Measurements from ENCODE around the gene PHF13.
"Not testable (repeated sequence)": the region's sequence is repeated elsewhere in the genome, so short reads cannot be mapped to it uniquely, and the experiment has no call there.

PHF13 gene

DNA sequence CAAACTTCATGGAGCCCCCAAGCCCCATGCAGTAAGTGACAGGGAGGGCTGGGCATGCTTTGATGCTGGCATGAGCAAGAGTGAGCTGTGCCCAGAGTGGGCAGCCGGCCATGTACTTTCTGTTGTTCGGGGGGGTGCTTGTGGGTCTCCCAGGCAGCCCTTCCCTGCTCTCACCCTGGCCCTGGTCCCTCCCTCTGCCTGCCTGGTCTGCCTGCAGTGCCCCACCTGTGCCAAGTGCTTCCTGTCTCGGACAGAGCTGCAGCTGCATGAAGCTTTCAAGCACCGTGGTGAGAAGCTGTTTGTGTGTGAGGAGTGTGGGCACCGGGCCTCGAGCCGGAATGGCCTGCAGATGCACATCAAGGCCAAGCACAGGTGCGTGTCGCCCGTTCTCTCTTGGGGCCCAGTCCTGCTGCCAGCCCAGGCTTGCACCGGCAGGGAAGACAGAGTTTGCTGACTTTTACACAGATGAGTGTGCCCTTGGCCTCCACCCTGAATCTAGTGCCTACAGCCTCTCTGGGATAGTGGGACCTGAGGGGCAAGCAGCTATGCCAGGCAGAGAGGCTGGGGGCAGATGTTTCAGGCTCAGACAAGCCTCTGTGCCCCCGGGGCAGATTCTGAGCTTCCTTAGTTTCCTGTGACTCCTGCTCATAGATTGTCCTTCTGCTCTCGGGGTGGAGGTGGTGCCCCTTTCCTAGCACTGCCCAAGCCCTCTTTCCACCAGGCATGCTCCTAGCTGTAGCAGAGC is 26.1 kb upstream of the PHF13 start:
- DNase-seq (ENCODE audit: low read depth): no peak

DNA sequence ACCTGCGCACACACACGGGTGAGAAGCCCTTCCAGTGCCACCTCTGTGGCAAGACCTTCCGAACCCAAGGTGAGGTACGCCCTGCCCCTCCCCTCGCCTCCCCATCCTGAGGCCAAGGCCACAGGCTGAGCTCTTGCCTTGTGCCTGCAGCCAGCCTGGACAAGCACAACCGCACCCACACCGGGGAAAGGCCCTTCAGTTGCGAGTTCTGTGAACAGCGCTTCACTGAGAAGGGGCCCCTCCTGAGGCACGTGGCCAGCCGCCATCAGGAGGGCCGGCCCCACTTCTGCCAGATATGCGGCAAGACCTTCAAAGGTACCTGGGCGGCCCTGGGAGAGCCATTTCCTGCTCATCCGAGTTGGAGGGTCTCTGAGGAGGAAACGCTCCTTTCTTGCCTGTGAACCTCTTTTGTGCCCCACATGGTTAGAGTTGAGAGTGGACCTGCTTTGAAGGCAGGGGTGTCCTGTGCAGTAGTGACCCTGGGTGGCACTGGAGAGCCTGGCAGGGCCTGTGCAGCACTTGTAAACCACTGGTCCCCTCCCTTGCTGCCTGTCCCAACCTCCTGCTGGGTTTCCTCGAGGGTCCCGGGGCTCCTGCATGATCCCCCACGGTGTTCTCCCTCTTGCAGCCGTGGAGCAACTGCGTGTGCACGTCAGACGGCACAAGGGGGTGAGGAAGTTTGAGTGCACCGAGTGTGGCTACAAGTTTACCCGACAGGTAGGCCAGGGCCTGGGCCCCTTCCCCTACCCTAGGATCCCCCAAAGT is 25.2 kb upstream of the PHF13 start:
- DNase-seq (ENCODE audit: low read depth): no peak

DNA sequence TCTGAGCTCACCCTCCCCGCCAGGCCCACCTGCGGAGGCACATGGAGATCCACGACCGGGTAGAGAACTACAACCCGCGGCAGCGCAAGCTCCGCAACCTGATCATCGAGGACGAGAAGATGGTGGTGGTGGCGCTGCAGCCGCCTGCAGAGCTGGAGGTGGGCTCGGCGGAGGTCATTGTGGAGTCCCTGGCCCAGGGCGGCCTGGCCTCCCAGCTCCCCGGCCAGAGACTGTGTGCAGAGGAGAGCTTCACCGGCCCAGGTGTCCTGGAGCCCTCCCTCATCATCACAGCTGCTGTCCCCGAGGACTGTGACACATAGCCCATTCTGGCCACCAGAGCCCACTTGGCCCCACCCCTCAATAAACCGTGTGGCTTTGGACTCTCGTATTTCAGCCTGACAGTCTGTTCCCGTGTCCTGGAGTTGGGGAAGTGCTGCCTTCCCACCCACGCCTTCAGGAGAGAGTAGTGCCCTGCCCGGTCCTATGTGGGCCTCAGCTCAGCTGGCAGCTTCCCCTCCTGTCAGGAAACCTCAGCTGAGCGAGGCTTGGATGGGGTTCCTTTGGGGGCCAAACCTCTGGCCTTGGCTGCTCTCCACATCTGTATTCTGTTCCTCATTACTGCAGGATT is 24.5 kb upstream of the PHF13 start:
- DNase-seq (ENCODE audit: low read depth): no peak

DNA sequence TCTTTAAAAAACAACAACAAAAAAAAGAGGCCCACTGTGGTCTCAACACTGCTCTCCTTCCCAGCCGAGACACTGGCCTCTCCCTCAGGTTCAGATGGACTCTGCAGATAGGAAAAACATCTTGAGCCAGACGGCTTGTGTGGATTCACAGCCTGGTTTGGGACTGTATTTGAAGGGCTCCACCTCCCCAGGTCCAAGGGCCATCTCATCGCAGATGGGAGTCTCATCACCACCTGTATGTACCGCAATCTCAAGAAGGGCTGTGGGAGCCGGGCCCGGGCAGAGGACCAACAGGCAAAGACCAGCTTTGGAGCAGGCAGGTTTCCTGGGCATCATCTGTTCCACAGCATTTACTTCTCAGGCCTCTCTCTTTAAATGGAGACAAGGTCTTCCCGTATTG is 23.5 kb upstream of the PHF13 start:
- DNase-seq (ENCODE audit: low read depth): no peak

DNA sequence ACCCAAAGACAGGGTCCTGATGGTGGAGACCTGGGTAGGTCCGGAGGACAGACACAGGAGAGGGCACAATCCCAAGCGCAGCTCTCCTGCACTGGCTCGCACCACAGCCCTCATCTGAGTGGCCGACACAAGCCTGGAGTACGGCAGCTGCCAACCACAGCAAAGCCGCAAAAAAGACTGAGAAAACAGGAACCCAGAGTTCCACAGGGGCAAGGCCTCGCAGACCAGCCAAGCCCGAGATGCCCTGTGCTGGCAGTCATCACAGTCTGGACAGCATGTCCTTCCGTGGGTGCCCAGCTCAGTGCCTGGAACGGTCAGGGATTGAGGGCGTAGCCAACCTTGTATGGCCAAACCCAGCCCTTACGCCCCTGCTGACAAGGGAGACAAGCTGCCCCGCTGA is 22.3 kb upstream of the PHF13 start:
- no peak for DNase-seq (ENCODE audit: low read depth)

DNA sequence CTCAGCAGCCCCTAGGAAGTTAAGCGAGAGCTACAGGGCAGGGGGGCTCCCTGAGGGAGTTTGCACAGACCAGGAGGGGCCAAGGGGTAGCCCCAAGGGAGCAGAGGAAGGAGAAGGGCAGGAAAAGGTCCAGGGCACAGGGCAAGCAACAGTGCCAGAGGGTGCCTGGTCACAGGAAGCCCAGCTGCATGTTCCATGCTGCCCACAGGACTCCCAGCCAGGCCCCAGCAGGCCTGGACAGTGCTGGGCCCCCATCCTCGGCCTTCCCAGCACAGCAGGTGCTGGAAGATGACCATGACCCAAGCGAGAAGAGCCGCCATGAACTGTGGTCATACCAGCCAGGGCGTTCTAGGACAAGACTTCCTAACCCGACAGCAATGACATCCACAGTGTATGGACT is 21.9 kb upstream of the PHF13 start:
- no peak for DNase-seq (ENCODE audit: low read depth)

DNA sequence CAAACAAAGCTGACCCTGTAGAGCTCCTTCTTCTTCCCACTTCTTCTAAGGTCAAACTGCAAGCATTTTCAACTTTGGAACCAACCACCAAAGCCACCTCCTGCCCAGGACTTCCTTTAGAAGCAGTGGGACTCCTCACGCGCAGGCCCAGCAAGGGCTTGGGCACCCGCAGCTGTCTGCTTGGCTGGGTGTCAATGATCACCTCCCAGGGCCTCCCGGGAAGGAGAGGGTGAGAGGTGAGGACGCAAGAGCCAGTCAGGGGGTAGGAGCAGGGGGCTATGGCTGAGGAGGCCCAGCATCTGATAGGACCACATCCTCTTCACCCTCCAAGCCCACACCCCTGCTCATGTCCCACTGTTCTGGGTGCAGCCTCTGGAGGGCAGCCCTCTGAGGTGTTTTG is 21.1 kb upstream of the PHF13 start:
- no peak for DNase-seq (ENCODE audit: low read depth)

DNA sequence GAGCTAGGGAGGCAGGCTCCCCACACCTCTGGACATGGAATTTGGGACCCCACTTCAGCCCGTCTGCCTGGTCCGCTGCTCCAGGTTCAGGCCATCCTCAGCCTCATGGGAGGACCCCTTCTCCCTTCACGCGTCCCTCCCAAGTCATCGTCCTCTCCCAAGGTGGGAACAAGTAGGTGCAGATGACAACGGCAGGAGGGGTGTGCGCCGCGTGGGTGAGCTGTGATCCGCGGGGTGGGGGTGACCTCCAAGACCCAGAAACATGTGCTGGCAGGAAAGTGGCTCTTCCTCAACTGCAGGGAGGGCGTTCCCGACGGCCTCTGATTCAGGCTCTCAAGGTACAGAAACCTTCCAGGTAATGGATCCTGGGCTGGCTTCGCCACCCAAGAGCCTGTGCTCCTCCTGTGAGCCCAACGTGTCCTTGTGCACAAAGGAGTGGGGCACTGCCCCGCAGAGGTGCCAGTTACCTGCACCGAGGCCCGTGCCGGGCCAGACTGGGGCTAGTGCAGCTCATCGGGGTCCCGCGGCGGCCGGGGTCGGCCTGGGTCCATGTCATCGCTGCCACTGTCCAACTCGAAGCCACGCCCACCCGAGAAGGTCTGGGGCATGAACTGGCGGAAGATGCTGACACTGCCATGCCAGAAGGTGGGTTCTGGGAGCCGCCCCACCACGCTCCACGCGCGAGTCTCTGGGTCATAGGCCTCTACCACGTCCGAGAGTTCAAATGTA is 20.5 kb upstream of the PHF13 start:
- no peak for DNase-seq (ENCODE audit: low read depth)

DNA sequence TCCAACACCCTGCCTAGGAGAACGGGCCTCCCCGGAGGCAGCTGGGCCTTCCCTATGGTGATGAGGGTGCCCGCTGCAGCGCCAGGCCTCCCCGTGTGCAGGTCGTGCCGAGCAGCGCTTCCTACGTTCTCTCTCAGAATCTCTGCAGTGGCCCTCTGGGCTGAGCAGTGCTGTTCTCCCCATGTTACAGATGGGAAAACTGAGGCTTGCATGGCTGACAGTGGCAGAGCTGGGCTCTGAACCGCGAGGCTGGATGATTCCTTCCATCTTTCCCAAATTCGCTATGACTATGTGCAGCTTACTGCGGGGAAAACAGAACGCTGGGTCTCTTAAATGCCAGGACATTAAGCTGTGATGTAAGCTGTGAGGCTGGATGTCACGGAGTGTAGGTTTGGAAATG is 19.7 kb upstream of the PHF13 start:
- DNase-seq (ENCODE audit: low read depth): no peak

DNA sequence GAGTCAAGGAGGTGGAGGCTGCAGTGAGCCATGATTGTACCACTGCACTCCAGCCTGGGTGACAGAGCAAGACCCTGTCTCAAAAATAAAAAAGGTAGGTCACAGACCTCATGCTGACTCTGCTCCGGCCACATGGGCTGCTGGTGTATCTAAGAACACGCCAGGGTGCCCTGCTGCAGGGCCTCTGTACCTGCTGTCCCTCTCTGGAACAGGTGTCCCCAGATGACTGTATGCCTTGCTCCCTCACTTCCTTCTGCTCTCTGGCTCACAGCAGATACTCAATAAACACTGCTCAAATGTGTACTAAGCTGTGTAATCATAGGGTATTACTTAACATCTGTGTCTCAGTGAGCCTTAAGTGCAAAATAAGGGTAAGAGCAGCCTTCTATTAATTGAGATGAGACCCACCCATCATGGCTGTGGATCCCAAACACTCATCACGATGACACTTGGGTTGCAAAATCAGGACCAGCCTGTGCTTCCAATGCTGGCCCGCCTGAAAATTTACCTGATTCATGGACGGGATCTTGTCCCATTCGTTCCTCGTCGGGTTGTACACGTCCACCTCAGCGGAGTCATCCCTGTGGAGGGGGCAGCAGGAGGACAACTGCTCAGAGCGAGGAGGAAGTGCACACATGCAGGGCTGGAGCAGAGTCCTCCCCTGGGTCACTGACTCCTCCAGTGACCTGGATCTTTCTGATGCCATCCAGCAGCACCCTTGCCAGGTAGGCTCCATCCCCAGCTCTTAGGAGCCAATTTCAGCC is 18.4 kb upstream of the PHF13 start:
- no peak for DNase-seq (ENCODE audit: low read depth)

DNA sequence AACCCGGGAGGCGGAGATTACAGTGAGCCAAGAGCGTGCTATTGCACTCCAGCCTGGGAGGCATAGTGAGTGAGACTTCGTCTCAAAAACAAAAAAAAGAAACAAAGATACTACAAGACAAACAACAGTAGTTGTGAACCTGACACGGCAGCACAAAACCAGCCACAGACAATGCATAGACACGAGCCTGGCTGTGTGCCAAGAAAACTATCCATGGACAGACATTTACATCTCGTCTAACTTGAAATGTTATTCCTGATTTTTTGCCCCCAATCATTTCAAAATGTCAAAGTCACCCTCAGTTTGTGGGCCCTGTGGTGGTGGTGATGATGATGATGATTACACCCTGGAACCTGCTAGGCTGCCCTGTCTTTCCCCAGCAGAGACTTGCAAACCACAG is 17.2 kb upstream of the PHF13 start:
- DNase-seq (ENCODE audit: low read depth): no peak

DNA sequence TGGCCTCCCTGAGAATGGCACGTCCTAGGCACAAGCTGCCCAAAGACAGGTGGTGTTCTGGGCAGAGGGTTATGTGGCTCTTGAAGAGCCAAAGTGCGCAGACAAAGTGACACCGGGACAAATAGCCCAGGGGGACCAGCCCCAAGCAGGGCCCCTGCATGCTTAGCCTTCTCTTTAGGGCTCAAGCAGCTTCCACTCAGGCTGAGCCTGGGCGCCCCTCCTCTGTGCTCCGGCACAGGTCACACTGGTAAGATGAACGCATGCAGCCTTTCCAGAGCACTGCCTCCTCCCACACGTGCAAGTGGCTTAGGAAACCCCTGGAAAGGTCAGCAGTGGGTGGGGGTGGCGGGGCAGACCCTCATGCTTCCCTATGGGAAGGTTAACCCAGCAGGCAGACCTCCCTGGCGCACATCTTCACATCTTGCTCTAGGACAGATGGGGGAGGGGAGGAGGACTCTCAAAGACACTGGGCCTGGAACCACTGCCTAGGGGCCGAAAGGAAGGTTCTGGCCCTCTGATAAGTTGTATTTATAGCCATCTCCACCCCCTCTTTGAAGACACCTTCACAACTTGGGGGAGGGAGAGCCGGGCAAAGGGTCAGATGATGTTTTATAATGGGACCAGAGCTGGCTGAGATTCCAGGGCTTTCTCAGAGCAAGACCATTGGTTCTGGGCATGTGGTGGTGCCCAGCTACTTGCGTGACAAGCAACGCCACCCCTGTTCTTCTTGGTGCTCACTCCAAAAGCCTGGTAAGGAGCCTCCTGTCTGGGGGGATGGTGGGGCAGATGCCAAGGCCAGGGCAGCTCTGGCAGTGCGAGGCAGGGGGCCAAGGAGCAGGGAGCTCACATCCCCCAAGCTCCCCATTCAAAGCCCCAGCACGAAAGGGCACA is 16.4 kb upstream of the PHF13 start:
- DNase-seq (ENCODE audit: low read depth): no peak

DNA sequence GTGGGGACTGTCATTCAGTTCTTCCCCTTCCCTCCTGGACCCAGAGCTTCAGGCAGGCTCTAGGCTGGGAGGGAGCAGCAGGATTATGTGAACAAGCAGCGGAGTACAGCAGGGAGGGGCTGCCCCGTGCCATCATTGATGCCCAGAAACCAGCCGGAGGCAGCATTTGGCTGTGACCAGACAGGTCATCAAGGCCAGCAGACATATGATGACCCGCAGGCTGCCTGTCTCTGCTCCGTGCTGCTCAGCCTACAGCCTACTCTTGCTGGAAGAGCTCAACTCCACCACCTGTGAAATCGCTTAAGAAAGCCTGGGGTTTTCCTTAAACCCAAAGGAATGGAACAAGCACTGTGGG is 15.8 kb upstream of the PHF13 start:
- no peak for DNase-seq (ENCODE audit: low read depth)

DNA sequence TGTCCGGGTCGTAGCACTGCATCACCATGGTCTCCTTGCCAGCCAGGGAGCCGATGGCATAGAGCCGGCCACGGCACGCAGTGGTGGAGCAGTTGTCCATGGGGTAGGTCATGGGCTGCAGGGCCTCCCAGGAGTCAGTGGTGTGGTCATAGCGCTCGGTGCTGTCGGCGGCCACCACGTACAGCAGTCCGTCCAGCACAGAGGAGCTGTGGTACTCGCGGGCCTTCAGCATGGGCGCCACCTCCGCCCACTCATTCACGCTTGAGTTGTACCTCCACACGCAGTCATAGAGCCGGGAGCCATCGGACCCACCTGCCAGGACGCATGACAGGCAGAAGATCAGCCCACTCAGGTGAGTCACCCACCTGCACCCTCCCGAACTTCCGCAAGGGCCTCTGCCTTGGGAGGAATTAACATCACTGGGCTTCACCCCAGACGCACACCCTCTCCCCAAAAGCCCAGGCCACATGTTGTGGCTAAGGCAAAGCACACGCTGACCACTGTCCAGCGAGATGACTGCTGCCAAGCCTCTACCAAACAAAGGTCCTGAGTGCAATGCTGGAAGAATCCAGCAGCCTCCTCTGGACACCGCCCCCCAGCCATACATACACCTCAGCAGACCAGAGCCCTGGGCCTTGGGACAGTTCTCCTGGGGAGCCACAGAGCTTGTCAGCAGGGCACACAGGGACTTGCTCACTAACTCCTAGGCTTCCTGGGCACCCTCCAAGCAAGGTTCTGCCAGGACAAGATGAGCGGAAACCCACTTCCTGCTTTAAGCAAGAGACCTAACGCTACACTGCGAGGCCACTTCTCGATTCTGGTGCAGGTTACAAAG is 14.2 kb upstream of the PHF13 start:
- no peak for DNase-seq (ENCODE audit: low read depth)

DNA sequence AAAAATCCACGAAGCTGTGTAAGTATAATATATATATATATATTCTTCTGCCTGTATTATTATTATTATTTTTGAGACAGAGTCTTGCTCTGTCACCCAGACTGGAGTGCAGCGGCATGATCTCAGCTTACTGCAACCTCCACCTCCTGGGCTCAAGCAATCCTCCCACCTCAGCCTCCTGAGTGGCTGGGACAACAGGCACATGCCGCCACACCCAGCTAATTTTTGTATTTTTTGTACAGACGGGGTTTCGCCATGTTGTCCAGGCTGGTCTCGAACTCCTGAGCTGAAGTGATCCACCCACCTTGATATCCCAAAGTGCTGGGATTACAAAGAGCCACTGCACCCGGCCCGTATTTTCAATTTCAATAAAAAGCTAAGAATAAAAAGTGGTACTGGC is 13.5 kb upstream of the PHF13 start:
- not testable (repeated sequence) for DNase-seq (ENCODE audit: low read depth)

DNA sequence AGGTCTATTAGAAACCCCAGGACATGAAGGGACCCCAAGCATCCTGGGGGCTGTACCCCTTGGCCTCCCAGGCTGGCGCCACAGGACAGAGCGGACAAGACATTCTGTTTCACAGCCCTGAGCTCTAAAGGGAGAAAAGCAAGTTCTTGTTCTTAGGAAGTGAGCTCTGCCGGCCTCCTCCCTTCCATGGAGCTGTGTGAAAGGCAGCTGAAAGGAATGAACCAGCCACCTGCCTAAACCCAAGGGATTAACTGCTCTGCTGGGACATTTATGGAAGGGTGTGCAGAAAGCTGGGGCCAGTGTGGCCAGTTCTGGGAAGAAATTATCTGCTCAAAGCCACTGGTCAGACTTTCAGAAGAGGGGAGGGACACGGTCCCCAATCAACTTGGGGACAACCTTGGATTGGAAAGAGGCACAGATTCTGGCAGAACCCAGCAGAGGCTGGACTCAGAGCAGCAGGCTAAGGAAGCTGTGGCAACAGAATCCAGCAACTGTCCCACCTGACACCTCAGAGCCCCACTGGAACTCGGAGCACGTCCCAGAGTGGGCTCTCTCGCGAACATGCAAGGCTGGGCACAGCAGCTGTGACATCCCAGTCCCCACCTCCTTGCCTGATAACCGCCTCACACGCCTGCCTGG is 13.0 kb upstream of the PHF13 start:
- DNase-seq (ENCODE audit: low read depth): no peak

DNA sequence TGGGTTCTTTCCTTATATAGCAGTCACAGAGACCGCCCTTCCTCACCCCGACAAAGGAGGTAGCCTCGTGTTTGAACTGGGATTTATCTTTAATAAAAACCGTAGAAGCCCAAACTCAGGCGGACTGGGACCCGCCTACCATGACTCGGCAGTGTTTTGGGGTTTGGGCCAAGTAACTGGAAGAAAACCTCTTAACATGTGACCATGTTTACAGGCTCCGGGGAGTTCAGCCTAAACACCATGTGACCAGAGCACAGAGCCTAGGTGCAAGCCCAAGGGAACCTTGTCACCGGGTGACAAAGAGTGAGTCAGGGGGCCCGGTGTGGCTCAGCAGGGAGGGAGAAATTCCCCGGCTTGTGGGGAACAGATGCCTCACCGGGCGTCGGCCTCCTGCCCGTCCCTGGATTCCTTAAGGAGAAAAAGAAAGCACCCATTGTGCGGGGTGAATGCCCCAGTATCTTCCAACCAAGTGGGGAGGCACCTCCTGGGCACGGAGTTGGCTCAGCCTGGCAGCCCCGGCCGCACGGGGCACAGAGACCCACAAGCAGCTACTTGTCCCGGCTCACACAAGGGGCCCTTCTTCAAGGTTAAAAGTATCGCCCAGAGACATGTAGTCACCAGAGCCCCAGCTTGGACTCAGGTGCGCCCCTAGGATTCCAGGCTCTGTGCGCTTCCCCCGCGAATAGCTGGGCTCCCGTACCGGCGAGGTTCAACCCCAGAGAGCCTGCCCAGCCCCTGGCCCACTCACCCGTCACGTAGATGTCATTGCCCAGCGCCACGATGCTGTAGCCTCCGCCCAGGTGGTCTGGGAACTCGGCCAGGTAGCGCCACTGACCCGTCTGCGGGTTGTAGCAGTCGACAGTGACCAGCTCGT is 12.2 kb upstream of the PHF13 start:
- DNase-seq (ENCODE audit: low read depth): peak; percentile 90

DNA sequence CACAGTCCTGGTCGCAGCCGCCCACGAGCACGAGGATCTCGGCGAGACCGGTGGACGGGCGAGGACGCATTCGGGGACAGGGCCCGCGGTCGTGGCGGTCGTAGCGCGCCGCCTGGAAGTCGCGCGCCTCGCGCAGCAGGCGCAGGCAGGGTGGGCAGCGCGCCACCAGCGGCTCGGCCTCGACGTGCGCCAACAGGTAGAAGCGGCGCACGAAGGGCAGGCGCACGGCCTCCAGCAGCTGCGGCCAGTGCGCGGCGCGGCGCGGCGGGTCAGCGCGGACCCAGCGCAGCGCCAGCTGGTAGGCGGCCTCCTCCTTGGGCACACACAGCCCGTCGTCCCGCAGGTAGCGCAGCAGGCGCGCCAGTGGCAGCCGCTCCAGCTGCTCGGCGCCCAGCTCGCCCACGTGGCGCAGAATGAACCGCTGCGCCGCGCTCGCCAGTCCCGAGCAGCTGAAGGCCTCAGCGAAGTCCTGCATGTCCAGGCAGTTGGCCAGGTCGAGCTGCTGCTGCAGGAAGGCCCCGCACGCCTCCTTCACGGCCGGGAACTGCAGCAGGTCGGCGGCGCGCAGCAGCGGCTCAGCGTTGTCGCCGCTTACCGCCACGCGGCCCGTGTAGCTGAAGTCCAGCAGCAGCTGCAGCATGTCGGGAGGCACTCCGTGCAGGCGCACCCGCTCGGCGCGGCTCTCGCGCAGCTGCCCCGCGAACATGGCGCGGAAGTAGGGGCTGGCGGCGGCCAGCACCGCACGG is 11.4 kb upstream of the PHF13 start:
- DNase-seq (ENCODE audit: low read depth): peak; percentile 31
